RWPE2 (cell line): ENCODE measurements around the gene NPFFR2.
"Not testable (repeated sequence)": the region's sequence is repeated elsewhere in the genome, so short reads cannot be mapped to it uniquely, and the experiment has no call there.

ENCODE experiments used
- ATAC-seq: fragments of 200-7000 bp; cut with Tn5 transposase; 3 replicates; pipeline ENCODE4 v1.9.1; 2021; ENCODE audit warnings: low read depth
- DNase-seq: peaks from one replicate; pipeline ENCODE4 v3.0.0-alpha.2; 2020; ENCODE audit warnings: low spot score
- H3K27ac ChIP-seq: fragments of 450-650 bp; 2 replicates; pipeline ENCODE4 v1.5.1; 2017; ENCODE audit warnings: mild to moderate bottlenecking; ENCODE audit not compliant: poor library complexity, severe bottlenecking
- H3K27me3 ChIP-seq: fragments of 250-450 bp; sonication (Bioruptor Pico); 2 replicates; pipeline ENCODE4 v1.5.1; 2021; ENCODE audit warnings: mild to moderate bottlenecking, moderate library complexity; ENCODE audit not compliant: insufficient read depth, poor library complexity, severe bottlenecking
- H3K36me3 ChIP-seq: fragments of 250-450 bp; sonication (Bioruptor Pico); 2 replicates; pipeline ENCODE4 v1.5.1; 2020; ENCODE audit warnings: low read depth, mild to moderate bottlenecking, moderate library complexity
- H3K4me1 ChIP-seq: fragments of 250-450 bp; sonication (Bioruptor Pico); 2 replicates; pipeline ENCODE4 v1.5.1; 2021; ENCODE audit warnings: mild to moderate bottlenecking, moderate library complexity; ENCODE audit not compliant: insufficient read depth, poor library complexity, severe bottlenecking
- H3K4me3 ChIP-seq: fragments of 250-450 bp; sonication (Bioruptor Pico); 2 replicates; pipeline ENCODE4 v1.5.1; 2021; ENCODE audit warnings: mild to moderate bottlenecking, moderate library complexity; ENCODE audit not compliant: severe bottlenecking
- H3K9me3 ChIP-seq: fragments of 250-450 bp; sonication (Bioruptor Pico); 2 replicates; pipeline ENCODE4 v1.5.1; 2021; ENCODE audit warnings: mild to moderate bottlenecking, moderate library complexity; ENCODE audit not compliant: severe bottlenecking
- TF ChIP-seq, protein P1 (sequence below): fragments of 450-650 bp; IDR thresholded peaks from one replicate; pipeline ENCODE4 v1.5.1; 2017; ENCODE audit warnings: mild to moderate bottlenecking, moderate library complexity; ENCODE audit not compliant: poor library complexity, severe bottlenecking

The NPFFR2 gene

GRCh38 chr4:72077346-72077745 lies 45.5 kb downstream of the NPFFR2 start:
- Histone ChIP-seq H3K4me3 (no peak overlapping the region), H3K27me3 (no peaks in the 10 kb centered on the region), H3K4me1 (no peaks in the 10 kb centered on the region), H3K36me3 (no peaks in the 10 kb centered on the region), H3K9me3 (no peaks in the 10 kb centered on the region), H3K27ac (no peak overlapping the region)
- TF ChIP-seq, protein P1, sequence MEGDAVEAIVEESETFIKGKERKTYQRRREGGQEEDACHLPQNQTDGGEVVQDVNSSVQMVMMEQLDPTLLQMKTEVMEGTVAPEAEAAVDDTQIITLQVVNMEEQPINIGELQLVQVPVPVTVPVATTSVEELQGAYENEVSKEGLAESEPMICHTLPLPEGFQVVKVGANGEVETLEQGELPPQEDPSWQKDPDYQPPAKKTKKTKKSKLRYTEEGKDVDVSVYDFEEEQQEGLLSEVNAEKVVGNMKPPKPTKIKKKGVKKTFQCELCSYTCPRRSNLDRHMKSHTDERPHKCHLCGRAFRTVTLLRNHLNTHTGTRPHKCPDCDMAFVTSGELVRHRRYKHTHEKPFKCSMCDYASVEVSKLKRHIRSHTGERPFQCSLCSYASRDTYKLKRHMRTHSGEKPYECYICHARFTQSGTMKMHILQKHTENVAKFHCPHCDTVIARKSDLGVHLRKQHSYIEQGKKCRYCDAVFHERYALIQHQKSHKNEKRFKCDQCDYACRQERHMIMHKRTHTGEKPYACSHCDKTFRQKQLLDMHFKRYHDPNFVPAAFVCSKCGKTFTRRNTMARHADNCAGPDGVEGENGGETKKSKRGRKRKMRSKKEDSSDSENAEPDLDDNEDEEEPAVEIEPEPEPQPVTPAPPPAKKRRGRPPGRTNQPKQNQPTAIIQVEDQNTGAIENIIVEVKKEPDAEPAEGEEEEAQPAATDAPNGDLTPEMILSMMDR = no peak
- no peak for ATAC-seq
- no peak for DNase-seq

DNA sequence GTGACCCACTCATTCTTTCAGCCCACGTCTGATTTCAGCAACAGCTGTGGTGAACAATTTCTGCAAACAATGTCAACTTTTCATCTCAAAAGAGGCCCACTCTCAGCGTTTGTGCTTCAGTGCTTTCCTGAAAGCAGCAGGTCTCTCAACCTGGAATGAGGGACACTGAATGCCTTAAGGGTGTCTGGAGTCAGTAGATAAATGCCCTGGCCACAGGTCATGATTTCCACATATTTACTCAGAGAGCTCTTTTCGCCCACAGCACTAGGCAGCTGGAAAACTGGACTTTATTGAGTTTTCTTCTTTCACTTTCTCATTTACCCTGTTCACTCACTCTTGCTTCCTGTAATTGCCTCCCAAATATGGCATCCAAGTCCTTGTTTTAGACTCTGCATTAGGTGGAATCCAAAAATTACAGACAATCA lies 52.8 kb downstream of the NPFFR2 start:
- H3K4me1 ChIP-seq = no peaks in the 10 kb centered on the region
- no peak for ATAC-seq
- no peak overlapping the region for H3K27ac ChIP-seq
- H3K36me3 ChIP-seq = no peaks in the 10 kb centered on the region
- no peaks in the 10 kb centered on the region for H3K9me3 ChIP-seq
- no peaks in the 10 kb centered on the region for H3K27me3 ChIP-seq
- no peak for DNase-seq
- TF ChIP-seq, protein P1 = no peak
- no peak overlapping the region for H3K4me3 ChIP-seq

GRCh38 chr4:72090606-72091005 lies 58.8 kb downstream of the NPFFR2 start:
- not testable (repeated sequence) for ATAC-seq, H3K27ac ChIP-seq, DNase-seq, H3K36me3 ChIP-seq, H3K4me3 ChIP-seq, H3K9me3 ChIP-seq, H3K4me1 ChIP-seq, H3K27me3 ChIP-seq

DNA sequence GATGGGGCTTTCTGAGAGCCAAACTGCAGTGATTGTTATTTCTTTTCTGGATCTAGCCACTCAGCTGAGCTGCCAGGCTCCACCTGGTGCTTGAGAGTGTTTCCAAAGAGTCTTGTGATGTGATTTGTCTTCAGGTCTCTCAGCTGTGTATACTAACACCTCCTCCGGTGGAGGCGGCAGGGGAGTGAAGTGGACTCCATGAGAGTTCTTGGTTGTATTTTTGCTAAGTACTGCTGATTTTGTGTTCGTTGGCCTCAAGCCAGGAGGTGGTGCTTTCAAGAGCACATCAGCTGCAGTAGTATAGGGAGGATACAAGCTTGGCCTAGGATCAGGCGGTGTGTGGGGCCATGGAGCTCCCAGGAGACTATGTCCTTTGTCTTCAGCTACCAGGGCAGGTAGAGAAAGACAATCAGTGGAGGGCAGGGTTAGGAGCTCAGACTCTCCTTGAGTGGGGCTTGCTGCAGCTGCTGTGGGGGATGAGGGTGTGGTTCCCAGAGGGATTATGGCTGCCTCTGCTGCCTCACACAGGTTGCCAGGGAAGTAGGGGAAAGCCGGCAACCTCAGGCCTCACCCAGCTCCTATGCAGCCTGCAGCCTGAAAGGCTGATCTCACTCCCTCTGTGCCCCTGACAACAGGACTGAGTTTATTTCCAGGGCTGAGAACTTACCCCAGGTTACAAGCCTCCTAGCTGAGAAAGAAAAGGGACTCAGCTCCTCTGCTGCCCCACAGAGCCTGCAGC lies 62.4 kb downstream of the NPFFR2 start:
- H3K9me3 ChIP-seq = peaks cover 2% of the 10 kb centered on the region
- H3K4me3 ChIP-seq = no peak overlapping the region
- ATAC-seq = no peak
- H3K27ac ChIP-seq = no peak overlapping the region
- TF ChIP-seq, protein P1 = no peak
- no peaks in the 10 kb centered on the region for H3K27me3 ChIP-seq
- H3K36me3 ChIP-seq = no peaks in the 10 kb centered on the region
- H3K4me1 ChIP-seq = no peaks in the 10 kb centered on the region
- no peak for DNase-seq

DNA sequence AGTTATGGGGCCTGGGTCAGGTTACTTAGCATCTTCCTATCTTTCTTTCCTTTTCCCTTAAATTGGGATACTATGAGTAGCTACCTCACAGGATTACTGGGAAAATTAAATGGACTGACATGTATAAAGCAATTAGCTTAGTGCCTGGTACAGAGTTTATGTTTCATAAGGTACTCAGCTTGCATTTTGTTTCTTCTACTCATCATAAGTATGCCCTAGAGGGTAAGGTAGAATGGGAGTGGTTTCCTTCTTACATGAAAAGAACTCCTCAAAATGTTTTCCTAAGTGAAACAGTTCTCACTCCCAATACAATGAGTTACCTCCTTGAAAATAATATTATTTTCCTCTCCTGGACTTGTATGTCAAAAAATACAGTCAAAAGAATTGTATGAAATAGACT lies 75.7 kb downstream of the NPFFR2 start:
- H3K27me3 ChIP-seq = no peaks in the 10 kb centered on the region
- no peak overlapping the region for H3K27ac ChIP-seq
- H3K4me1 ChIP-seq = peaks cover 7% of the 10 kb centered on the region
- H3K4me3 ChIP-seq = no peak overlapping the region
- H3K9me3 ChIP-seq = no peaks in the 10 kb centered on the region
- no peak for DNase-seq
- no peaks in the 10 kb centered on the region for H3K36me3 ChIP-seq
- TF ChIP-seq, protein P1 = no peak
- ATAC-seq = no peak
